ENCODE data around the gene MAGEF1. TPM values are rescaled to one million over a fixed set of nuclear protein-coding genes. Genes with fewer than 3 reads are reported as not detected.

MAGEF1 gene
- total and polyA plus RNA-seq, 2 donors = 26.3 to 54.2 TPM

GRCh38 chr3:184725176-184725719, 13.4 kb upstream of the MAGEF1 start:
- no peaks in the 10 kb centered on the region for H3K36me3 ChIP-seq (ENCODE audit: insufficient read depth)
- WGBS = 88% methylated on average over 12 of the region's 12 CpGs
- no peak overlapping the region for H3K27ac ChIP-seq (ENCODE audit: low read depth)
- DNase-seq (ENCODE audit: extremely low spot score) = no peak
- H3K4me1 ChIP-seq (ENCODE audit: insufficient read depth) = no peaks in the 10 kb centered on the region
- no peak overlapping the region for H3K4me3 ChIP-seq (ENCODE audit: low read depth, low read length)

DNA sequence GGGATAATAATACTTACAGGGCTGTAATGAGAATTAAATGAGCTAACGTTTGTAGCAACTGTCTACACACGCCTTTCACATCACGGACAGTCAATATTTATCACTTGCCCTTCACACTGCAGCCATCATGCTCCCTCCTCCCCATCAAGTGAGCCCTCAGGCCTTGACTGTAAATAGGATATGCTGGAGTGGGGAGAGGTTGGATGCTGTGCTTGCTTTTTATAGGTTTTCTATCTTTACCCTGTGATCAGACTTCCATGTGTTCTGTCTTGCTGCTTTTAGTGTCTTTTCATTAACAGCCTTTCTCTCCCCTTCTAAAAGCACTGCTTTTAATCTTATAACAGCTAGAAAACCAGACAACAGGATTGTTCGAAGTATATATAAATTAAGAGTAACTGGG, 12.8 kb upstream of the MAGEF1 start:
- H3K27ac ChIP-seq (ENCODE audit: low read depth) = no peak overlapping the region
- 92% methylated on average over 4 of the region's 4 CpGs for WGBS

DNA sequence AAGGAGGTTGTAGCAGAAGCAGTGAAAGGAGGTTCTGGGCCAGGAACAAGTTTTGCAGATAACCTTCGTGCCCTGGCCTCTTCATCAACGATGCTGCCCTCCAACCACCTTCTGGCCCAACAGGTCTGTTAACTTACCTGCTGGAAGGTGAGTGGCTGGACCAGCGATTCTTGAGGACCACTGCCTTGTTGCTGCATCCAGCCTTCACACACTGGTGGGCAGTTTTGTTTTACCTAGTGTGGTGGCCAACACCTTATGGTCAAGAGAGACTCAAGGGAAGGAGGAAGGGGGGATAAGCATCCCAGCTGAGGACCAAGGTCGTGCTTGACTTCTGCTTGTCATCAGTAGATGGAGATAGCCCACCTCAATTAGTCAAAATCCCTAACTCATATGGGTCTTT, 7.8 kb upstream of the MAGEF1 start:
- no peak for DNase-seq (ENCODE audit: extremely low spot score)
- H3K36me3 ChIP-seq (ENCODE audit: insufficient read depth) = no peaks in the 10 kb centered on the region
- WGBS = 93% methylated on average over 4 of the region's 4 CpGs
- H3K27ac ChIP-seq (ENCODE audit: low read depth) = no peak overlapping the region
- no peaks in the 10 kb centered on the region for H3K4me1 ChIP-seq (ENCODE audit: insufficient read depth)
- no peak overlapping the region for H3K4me3 ChIP-seq (ENCODE audit: low read depth, low read length)

More for the DNA sequence above, 12.8 kb upstream of the MAGEF1 start:
- H3K4me1 ChIP-seq (ENCODE audit: insufficient read depth) = no peaks in the 10 kb centered on the region
- H3K4me3 ChIP-seq (ENCODE audit: low read depth, low read length) = no peak overlapping the region
- no peak for DNase-seq (ENCODE audit: extremely low spot score)
- H3K36me3 ChIP-seq (ENCODE audit: insufficient read depth) = no peaks in the 10 kb centered on the region

GRCh38 chr3:184718431-184718830, 6.6 kb upstream of the MAGEF1 start:
- no peak for DNase-seq (ENCODE audit: extremely low spot score)
- no peaks in the 10 kb centered on the region for H3K36me3 ChIP-seq (ENCODE audit: insufficient read depth)
- H3K4me3 ChIP-seq (ENCODE audit: low read depth, low read length) = no peak overlapping the region
- no peak overlapping the region for H3K27ac ChIP-seq (ENCODE audit: low read depth)
- WGBS = 92% methylated on average over 3 of the region's 3 CpGs
- no peaks in the 10 kb centered on the region for H3K4me1 ChIP-seq (ENCODE audit: insufficient read depth)

DNA sequence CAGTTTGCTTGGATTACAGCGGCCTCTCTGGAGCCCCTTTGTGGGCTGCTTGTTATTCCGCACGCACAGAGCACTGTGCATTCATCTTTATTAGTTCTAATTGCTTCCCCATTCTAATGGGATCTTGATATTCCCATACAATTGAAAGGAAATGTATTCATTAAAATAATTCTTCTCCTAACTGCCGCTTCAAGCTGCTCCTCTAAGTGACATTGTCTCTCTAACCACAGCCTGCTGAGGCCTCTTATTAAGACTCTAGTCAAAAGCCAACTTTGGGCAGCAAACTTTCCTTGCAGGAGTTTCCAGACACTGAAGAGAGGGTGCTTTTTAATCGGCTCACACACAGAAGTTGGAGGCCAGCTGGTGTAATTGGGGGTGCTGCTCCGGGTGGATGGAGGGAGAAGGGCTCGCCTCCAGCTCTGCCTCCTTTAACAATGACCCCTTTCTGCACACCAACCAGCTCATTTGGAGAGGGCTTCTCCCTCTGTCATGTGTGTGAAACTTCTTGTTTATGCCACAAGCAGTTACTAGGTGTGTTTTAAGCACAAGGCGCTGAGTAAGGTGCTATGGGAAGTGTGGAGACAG, 5.6 kb upstream of the MAGEF1 start:
- Histone ChIP-seq H3K4me3 (ENCODE audit: low read depth, low read length) (no peak overlapping the region), H3K36me3 (ENCODE audit: insufficient read depth) (no peaks in the 10 kb centered on the region), H3K27ac (ENCODE audit: low read depth) (no peak overlapping the region), H3K4me1 (ENCODE audit: insufficient read depth) (no peaks in the 10 kb centered on the region)
- 50% methylated on average over 8 of the region's 8 CpGs for WGBS
- no peak for DNase-seq (ENCODE audit: extremely low spot score)

DNA sequence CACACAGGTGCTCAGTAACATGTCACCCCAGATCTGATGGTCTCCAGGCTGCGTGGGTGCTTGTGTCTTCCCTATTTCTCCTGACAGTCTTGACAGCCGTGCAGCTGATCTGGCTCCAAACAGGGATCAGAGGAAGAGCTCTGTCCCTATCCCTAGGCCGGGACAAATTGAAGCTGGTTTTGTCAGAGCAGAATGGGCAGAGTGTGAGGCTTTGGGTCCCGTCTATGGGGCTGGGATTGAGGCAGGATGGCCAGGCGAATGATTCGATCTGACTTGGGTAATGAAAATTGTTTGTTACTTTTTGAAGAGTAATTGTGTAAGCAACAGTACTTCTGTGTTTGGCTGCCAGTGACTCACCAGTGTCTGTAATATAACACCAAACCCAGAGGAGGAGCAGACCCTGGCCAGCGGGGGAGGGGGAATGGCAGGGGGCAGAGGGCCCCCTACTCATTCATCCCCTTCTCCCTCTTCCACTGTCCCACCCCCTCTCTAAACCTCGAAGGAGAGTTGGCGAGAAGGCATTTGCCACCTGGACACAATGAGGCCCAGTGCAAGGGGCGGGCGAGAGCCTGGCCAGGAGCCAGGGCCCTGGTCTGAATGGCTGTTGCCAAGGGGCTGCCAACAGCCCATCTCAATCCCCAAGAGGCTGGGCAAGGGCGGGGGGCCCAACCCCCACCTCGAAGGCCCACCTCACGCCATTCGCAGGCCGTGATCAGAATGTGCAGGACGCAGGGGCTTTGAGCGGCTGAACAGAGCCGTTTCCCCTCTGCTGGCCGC, 4.9 kb upstream of the MAGEF1 start:
- no peak for DNase-seq (ENCODE audit: extremely low spot score)
- 29% methylated on average over 20 of the region's 20 CpGs for WGBS
- Histone ChIP-seq H3K27ac (ENCODE audit: low read depth) (peak overlapping the region; percentile 54), H3K4me1 (ENCODE audit: insufficient read depth) (no peaks in the 10 kb centered on the region), H3K4me3 (ENCODE audit: low read depth, low read length) (no peak overlapping the region), H3K36me3 (ENCODE audit: insufficient read depth) (no peaks in the 10 kb centered on the region)

DNA sequence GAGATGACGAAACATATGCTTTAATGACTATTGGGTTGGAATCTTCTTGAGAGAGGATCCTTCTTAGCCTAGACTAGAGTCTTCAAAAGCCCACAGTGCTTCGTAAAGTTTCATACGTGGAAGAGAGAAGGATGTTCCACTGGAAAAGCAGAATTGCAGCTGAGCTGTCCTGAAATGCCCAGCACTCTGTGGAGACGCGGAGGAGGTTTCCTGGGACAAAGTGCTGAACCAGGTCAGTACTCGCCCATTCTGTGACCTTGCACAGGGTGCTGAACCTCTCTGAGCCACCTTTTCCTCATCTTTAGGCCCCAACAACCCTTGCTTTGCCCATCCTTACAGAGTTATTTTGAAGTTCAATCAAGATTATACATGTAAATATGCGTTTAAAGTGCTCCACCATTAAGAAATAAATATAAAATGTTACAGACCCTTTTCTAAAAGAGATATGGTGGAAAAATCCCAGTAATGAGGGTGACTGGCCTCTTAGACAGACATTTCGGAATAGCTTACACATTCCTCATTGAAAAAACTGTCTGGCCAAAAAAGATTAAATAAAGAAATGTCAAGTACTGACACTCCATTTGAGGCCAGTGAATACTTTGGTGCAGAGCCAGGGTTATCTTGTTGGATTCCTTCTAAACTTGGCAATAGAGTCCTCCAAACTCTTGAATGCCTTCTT, 4.2 kb upstream of the MAGEF1 start:
- peak overlapping the region; percentile 27 for H3K27ac ChIP-seq (ENCODE audit: low read depth)
- no peak for DNase-seq (ENCODE audit: extremely low spot score)
- no peaks in the 10 kb centered on the region for H3K36me3 ChIP-seq (ENCODE audit: insufficient read depth)
- H3K4me1 ChIP-seq (ENCODE audit: insufficient read depth) = no peaks in the 10 kb centered on the region
- WGBS = 57% methylated on average over 8 of the region's 8 CpGs
- no peak overlapping the region for H3K4me3 ChIP-seq (ENCODE audit: low read depth, low read length)

DNA sequence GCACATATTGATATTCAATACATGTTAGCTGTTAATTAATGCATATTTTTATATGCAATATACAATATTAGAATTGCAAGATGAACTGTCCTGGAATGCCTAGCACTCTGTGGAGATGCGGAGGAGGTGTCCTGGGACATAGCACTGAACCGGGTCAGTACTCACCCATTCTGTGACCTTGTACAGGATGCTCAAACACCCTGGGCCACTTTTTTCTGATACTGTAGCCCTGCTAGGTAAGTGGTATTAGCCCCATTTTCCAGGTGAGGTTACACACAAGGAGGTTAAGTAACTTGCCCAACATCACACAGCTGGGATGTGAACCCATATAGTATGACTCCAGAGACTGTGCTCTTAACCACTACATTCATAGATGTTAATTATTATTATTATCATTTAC, 1.7 kb upstream of the MAGEF1 start:
- H3K4me1 ChIP-seq (ENCODE audit: insufficient read depth) = no peaks in the 10 kb centered on the region
- no peak overlapping the region for H3K27ac ChIP-seq (ENCODE audit: low read depth)
- 85% methylated on average over 2 of the region's 2 CpGs for WGBS
- no peak for DNase-seq (ENCODE audit: extremely low spot score)
- H3K36me3 ChIP-seq (ENCODE audit: insufficient read depth) = peaks cover 2% of the 10 kb centered on the region
- H3K4me3 ChIP-seq (ENCODE audit: low read depth, low read length) = no peak overlapping the region

DNA sequence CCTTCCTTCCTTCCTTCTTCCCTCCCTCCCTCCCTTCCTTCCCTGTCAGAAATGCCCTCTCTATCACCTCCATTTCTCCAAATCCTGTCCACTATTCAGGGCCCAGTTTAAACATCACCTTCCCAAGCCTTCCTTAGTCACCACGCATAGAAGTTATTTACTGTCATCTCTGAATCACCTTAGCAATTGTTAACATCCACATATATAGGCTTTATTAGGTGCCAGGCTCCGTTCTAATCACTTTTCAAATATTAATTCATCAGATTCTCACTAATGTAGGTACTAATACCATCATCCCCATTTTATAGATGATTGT, 1.1 kb upstream of the MAGEF1 start:
- Histone ChIP-seq H3K27ac (ENCODE audit: low read depth) (no peak overlapping the region), H3K4me1 (ENCODE audit: insufficient read depth) (no peaks in the 10 kb centered on the region), H3K36me3 (ENCODE audit: insufficient read depth) (peaks cover 2% of the 10 kb centered on the region), H3K4me3 (ENCODE audit: low read depth, low read length) (no peak overlapping the region)
- WGBS = 77% methylated on average over 2 of the region's 2 CpGs
- DNase-seq (ENCODE audit: extremely low spot score) = no peak

- Histone ChIP-seq H3K4me1 (ENCODE audit: insufficient read depth) (no peaks in the 10 kb centered on the region), H3K4me3 (ENCODE audit: low read depth, low read length) (peak overlapping the region; percentile 64), H3K36me3 (ENCODE audit: insufficient read depth) (peaks cover 2% of the 10 kb centered on the region), H3K27ac (ENCODE audit: low read depth) (no peak overlapping the region)
- WGBS = 6% methylated on average over 16 of the region's 16 CpGs
- no peak for DNase-seq (ENCODE audit: extremely low spot score)
Observed at GRCh38 chr3:184712248-184713039, 580 bp upstream of the MAGEF1 start.

- H3K4me3 ChIP-seq (ENCODE audit: low read depth, low read length) = peak overlapping the region; percentile 64
- peak overlapping the region; percentile 95 for H3K27ac ChIP-seq (ENCODE audit: low read depth)
- no peak for DNase-seq (ENCODE audit: extremely low spot score)
- H3K4me1 ChIP-seq (ENCODE audit: insufficient read depth) = no peaks in the 10 kb centered on the region
- 5% methylated on average over 18 of the region's 18 CpGs for WGBS
- H3K36me3 ChIP-seq (ENCODE audit: insufficient read depth) = peaks cover 2% of the 10 kb centered on the region
Observed at GRCh38 chr3:184710870-184711492, 883 bp downstream of the MAGEF1 start.

- no peak overlapping the region for H3K27ac ChIP-seq (ENCODE audit: low read depth)
- WGBS = 100% methylated on average over 1 of the region's 1 CpG
Observed at GRCh38 chr3:184703657-184704056, 8.2 kb downstream of the MAGEF1 start.

GRCh38 chr3:184700759-184701158, 11.1 kb downstream of the MAGEF1 start:
- H3K27ac ChIP-seq (ENCODE audit: low read depth) = no peak overlapping the region
- WGBS = 99% methylated on average over 2 of the region's 2 CpGs
- DNase-seq (ENCODE audit: extremely low spot score) = no peak

More at GRCh38 chr3:184703657-184704056, 8.2 kb downstream of the MAGEF1 start:
- Histone ChIP-seq H3K36me3 (ENCODE audit: insufficient read depth) (no peaks in the 10 kb centered on the region), H3K4me3 (ENCODE audit: low read depth, low read length) (no peak overlapping the region), H3K4me1 (ENCODE audit: insufficient read depth) (no peaks in the 10 kb centered on the region)
- no peak for DNase-seq (ENCODE audit: extremely low spot score)

More at GRCh38 chr3:184700759-184701158, 11.1 kb downstream of the MAGEF1 start:
- no peaks in the 10 kb centered on the region for H3K4me1 ChIP-seq (ENCODE audit: insufficient read depth)
- no peaks in the 10 kb centered on the region for H3K36me3 ChIP-seq (ENCODE audit: insufficient read depth)
- H3K4me3 ChIP-seq (ENCODE audit: low read depth, low read length) = no peak overlapping the region

All from urinary bladder (tissue), 4 donors.